Prostate gland (tissue), 2 donors: ENCODE results near the gene MEGF9. TPM values are rescaled to one million over a fixed set of nuclear protein-coding genes. Genes with fewer than 3 reads are reported as not detected.

ENCODE experiments used
- DNase-seq: peaks from one replicate; pipeline ENCODE4 v3.0.0-alpha.2; 2019; ENCODE audit warnings: low spot score
- H3K27ac ChIP-seq, 2 donors: fragments of 200-600 bp; sonication (generic); 2 replicates each; pipeline ENCODE4 v1.5.1; 2017 to 2019
- H3K27me3 ChIP-seq: fragments of 200-600 bp; sonication (generic); replicated peaks from 2 replicates; pipeline ENCODE4 v1.5.1; 2019; ENCODE audit not compliant: insufficient read depth
- H3K36me3 ChIP-seq, 2 donors: fragments of 200-600 bp; sonication (generic); 1 replicate in 1 of 2; 2 replicates in 1 of 2; pipeline versions ENCODE4 v1.5.1 to v1.8.1; 2017 to 2019
- H3K4me1 ChIP-seq: fragments of 200-600 bp; sonication (generic); replicated peaks from 2 replicates; pipeline ENCODE4 v1.5.1; 2019
- H3K4me3 ChIP-seq, 2 donors: fragments of 200-600 bp; sonication (generic); 2 replicates each; pipeline ENCODE4 v1.5.1; 2017 to 2019
- H3K9me3 ChIP-seq: fragments of 200-600 bp; sonication (generic); 2 replicates; pipeline ENCODE4 v1.5.1; 2017
- POLR2A ChIP-seq: fragments of 450-650 bp; IDR thresholded peaks from one replicate; pipeline ENCODE4 v1.6.1; 2016; ENCODE audit warnings: antibody characterized with exemption, mild to moderate bottlenecking
- POLR2AphosphoS5 ChIP-seq: sonication (generic); formaldehyde crosslinking; IDR thresholded peaks from one replicate; pipeline ENCODE4 v1.6.1; 2017; ENCODE audit warnings: antibody characterized with exemption
- WGBS: methylation state at CpG from one replicate; pipeline ENCODE4 v1.1.5; 2018; 5-methylcytosine and 5-hydroxymethylcytosine counted together
- intact Hi-C: fragments of 100-400 bp; cut with DNase I; formaldehyde crosslinking; loops from one replicate; pipeline ENCODE4 v1.14.2; 2022
- total RNA-seq, 2 donors: library from RNA; depleted of rRNA; stranded (reverse); fragments of >200 nt; gene quantifications; one replicate each; pipeline ENCODE4 v1.1.0, GENCODE V29; 2016
- TF ChIP-seq, protein P1 (sequence below), 4 experiments: fragments of 200-600 bp in 2 of 4; fragments of 450-650 bp in 2 of 4; sonication (generic) in 2 of 4; IDR thresholded peaks; 1 replicate in 3 of 4; 2 replicates in 1 of 4; pipeline ENCODE4 v1.5.1; 2016 to 2019; ENCODE audit warnings: antibody characterized with exemption in 4 of 4, mild to moderate bottlenecking in 2 of 4, moderate library complexity in 2 of 4

MEGF9 gene
- total RNA-seq, 2 donors from 2014 or later: 12.0 to 25.3 TPM

- H3K4me1 ChIP-seq: no peaks in the 10 kb centered on the region
- WGBS: 77% methylated on average over 5 of the region's 5 CpGs
- intact Hi-C loops: no loop called here
- DNase-seq: no peak
- H3K9me3 ChIP-seq: no peaks in the 10 kb centered on the region
- no peak overlapping the region for H3K4me3 ChIP-seq
- no peaks in the 10 kb centered on the region for H3K27me3 ChIP-seq
- no peaks in the 10 kb centered on the region for H3K36me3 ChIP-seq
- no peak overlapping the region for H3K27ac ChIP-seq
- peak; percentile 9 for TF ChIP-seq POLR2AphosphoS5
- no peak for TF ChIP-seq POLR2A
Measured at GRCh38 chr9:120733190-120733589, 18.9 kb upstream of the MEGF9 start.

DNA sequence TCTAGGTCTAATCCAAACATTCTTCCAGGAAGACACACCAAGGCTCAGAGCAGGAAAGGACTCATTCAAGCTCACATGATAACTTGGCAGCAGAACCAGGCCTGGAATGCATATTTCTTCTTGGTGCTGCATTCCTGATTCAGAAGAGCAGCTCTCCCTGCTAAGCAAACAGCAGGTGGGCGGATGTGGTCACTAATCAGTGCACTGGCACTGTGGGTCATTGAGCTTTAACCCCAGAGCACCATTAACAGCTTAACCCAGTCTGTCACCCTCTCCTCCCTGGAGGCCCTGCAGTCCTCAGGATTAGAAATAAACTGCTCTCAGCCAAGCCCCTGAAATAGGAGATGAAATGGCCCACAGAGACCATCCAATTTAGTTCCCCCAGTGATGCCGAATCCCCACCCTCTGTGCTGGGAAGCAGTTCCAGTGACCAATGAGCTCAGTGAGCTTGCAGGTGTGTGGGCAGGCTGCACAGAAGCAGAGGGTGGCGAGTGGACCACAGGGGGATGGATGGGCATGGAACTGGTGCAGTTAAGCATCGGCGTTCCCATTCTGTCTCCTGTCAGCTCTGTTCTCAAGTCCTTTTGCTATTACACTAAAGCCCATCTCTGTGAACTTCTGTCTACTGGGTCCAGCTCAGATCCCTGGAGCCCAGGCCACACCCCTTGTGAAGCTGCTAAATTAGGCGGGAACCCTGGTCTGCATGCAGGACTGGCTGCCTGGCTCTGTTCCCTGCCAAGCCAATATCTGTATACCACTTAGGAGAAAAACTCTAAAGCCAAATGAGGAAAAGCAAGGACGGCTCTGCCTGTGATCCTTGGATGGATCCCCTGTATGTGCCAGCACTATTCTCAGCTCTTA lies 16.6 kb upstream of the MEGF9 start:
- 82% methylated on average over 7 of the region's 7 CpGs for WGBS
- no peaks in the 10 kb centered on the region for H3K4me1 ChIP-seq
- intact Hi-C loops: no loop called here

DNA sequence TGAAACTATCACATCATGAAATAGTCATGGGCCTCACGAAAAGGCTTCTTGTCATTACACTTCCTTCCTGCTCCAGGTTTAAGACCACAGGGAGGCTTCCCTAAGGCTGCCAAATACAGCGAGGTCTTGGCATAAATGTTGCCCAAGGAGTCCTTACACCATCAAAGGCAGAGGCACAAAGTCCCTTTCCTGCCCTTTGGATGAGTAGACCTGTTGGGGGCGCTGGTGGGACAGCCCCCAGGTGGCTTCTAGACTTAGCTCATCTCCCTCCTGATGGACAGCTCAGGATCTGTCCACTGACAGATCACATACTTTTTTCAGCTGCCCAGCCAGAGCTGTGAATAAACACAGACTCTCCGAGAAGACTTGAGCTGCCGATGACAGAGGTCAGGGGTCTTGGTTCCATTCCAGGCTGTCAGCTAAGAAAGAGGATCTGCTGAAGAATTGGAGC lies 15.5 kb upstream of the MEGF9 start:
- WGBS: 45% methylated on average over 5 of the region's 5 CpGs
- intact Hi-C loops: no loop called here
- H3K4me1 ChIP-seq: no peaks in the 10 kb centered on the region
- TF ChIP-seq, protein P1, sequence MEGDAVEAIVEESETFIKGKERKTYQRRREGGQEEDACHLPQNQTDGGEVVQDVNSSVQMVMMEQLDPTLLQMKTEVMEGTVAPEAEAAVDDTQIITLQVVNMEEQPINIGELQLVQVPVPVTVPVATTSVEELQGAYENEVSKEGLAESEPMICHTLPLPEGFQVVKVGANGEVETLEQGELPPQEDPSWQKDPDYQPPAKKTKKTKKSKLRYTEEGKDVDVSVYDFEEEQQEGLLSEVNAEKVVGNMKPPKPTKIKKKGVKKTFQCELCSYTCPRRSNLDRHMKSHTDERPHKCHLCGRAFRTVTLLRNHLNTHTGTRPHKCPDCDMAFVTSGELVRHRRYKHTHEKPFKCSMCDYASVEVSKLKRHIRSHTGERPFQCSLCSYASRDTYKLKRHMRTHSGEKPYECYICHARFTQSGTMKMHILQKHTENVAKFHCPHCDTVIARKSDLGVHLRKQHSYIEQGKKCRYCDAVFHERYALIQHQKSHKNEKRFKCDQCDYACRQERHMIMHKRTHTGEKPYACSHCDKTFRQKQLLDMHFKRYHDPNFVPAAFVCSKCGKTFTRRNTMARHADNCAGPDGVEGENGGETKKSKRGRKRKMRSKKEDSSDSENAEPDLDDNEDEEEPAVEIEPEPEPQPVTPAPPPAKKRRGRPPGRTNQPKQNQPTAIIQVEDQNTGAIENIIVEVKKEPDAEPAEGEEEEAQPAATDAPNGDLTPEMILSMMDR (IDR thresholded peaks at IDR 0.05): no peak
- no peak for TF ChIP-seq POLR2A
- TF ChIP-seq POLR2AphosphoS5: no peak
- H3K36me3 ChIP-seq: no peaks in the 10 kb centered on the region
- H3K27me3 ChIP-seq: no peaks in the 10 kb centered on the region
- H3K4me3 ChIP-seq: no peak overlapping the region
- H3K9me3 ChIP-seq: no peaks in the 10 kb centered on the region
- no peak for DNase-seq
- no peak overlapping the region for H3K27ac ChIP-seq

More for the DNA sequence above, 16.6 kb upstream of the MEGF9 start:
- no peak overlapping the region for H3K4me3 ChIP-seq
- no peaks in the 10 kb centered on the region for H3K9me3 ChIP-seq
- no peaks in the 10 kb centered on the region for H3K36me3 ChIP-seq
- no peak for DNase-seq
- no peak for TF ChIP-seq POLR2AphosphoS5
- TF ChIP-seq, protein P1 (IDR thresholded peaks at IDR 0.05): no peak
- no peak for TF ChIP-seq POLR2A
- no peaks in the 10 kb centered on the region for H3K27me3 ChIP-seq
- no peak overlapping the region for H3K27ac ChIP-seq

DNA sequence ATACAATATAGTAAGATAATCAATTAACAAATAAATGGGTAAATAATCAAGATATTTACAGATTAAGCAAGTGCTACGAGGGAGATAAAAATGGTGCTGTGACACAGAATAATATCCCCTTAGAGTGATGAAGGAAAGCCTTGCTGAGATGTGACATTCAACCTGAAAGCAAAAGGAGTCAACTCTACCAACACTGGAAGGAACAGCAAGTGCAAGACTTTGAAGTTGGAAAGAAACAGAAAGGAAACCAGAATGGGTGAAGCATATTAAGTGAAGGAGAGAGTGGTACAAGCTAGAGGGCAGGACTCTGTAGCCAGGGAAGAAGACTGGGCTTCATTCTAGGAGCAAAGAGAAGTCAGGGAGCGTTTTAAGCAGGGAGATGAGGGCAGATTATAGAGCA lies 12.2 kb upstream of the MEGF9 start:
- Histone ChIP-seq H3K4me3 (no peak overlapping the region), H3K27me3 (no peaks in the 10 kb centered on the region), H3K36me3 (no peaks in the 10 kb centered on the region), H3K9me3 (no peaks in the 10 kb centered on the region), H3K27ac (no peak overlapping the region), H3K4me1 (no peaks in the 10 kb centered on the region)
- no peak for DNase-seq
- no peak for TF ChIP-seq POLR2A
- TF ChIP-seq, protein P1 (IDR thresholded peaks at IDR 0.05): no peak
- TF ChIP-seq POLR2AphosphoS5: no peak
- whole genome bisulfite sequencing: 78% methylated on average over 2 of the region's 2 CpGs
- intact Hi-C loops: no loop called here

GRCh38 chr9:120725907-120726306 lies 11.6 kb upstream of the MEGF9 start:
- no peak overlapping the region for H3K4me3 ChIP-seq
- 43% methylated on average over 1 of the region's 1 CpG for WGBS
- H3K27ac ChIP-seq: no peak overlapping the region
- no peaks in the 10 kb centered on the region for H3K27me3 ChIP-seq
- no peaks in the 10 kb centered on the region for H3K36me3 ChIP-seq
- DNase-seq: no peak
- no peaks in the 10 kb centered on the region for H3K9me3 ChIP-seq
- H3K4me1 ChIP-seq: no peaks in the 10 kb centered on the region
- TF ChIP-seq POLR2AphosphoS5 (no peak), POLR2A (no peak)
- TF ChIP-seq, protein P1 (IDR thresholded peaks at IDR 0.05): no peak
- intact Hi-C loops: no loop called here
